ENCODE data around the gene MCF2L2.

GRCh38 chr3:183267140-183267539, 161.3 kb downstream of the MCF2L2 start:
- TF ChIP-seq YY1 (IDR thresholded peaks at IDR 0.05; ENCODE audit: insufficient read depth, insufficient read length): no peak
- no peak for TF ChIP-seq ZNF274 (IDR thresholded peaks at IDR 0.05; ENCODE audit: low read depth, low read length)
- TF ChIP-seq SUZ12 (IDR thresholded peaks at IDR 0.05; ENCODE audit: extremely low read depth, insufficient read depth, insufficient read length): no peak

Data from NT2/D1 (cell line).